GM21390 (cell line): ENCODE measurements around the gene AP4B1.
A peak's percentile ranks its signal among the peaks of the same experiment; 100 is the strongest.

ENCODE experiments used
- ATAC-seq: cut with Tn5 transposase; IDR thresholded peaks from one replicate; pipeline ENCODE4 v1.9.1; 2021; ENCODE audit not compliant: unreplicated experiment

Gene AP4B1

GRCh38 chr1:113895961-113896360 lies 8.6 kb downstream of the AP4B1 start:
- ATAC-seq: no peak

- no peak for ATAC-seq
Observed at GRCh38 chr1:113895098-113895497, 9.5 kb downstream of the AP4B1 start.

DNA sequence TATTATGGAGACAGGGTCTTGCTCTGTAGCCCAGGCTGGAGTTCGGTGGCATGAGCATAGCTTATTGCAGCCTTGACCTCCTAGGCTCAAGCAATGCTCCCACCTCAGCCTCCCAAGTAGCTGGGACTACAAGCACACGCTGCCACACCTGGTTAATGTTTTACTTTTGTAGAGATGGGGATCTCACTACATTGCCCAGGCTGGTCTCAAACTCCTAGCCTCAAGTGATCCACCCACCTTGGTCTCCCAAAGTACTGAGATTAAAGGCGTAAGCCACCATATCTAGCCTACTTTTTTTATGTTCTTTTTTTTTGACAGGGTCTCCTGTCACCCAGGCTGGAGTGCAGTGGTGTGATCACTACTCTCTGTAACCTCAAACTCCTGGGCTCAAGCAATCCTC lies 11.3 kb downstream of the AP4B1 start:
- no peak for ATAC-seq

DNA sequence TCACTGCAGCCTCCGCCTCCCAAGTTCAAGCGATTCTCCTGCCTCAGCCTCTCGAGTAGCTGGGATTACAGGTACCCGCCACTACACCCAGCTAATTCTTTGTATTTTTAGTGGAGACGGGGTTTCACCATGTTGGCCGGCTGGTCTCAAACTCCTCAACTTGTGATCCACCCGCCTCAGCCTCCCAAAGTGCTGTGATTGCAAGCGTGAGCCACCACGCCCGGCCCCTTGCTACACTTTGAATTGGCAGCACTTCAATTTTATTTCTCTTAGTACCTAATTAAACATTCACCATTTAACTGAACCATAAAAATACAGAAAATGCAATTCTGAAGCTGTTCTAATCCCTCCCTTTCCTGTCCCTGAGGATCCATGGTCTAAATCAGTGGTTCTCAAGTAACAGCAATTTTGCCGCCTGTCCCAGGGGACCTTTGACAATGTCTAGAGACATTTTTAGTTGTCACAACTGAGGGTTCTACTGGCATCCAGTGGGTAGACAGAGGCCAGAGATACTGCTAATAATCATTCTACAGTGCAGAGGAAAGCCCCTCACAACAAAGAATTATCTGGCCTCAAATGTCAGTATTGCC lies 12.9 kb downstream of the AP4B1 start:
- ATAC-seq: no peak

DNA sequence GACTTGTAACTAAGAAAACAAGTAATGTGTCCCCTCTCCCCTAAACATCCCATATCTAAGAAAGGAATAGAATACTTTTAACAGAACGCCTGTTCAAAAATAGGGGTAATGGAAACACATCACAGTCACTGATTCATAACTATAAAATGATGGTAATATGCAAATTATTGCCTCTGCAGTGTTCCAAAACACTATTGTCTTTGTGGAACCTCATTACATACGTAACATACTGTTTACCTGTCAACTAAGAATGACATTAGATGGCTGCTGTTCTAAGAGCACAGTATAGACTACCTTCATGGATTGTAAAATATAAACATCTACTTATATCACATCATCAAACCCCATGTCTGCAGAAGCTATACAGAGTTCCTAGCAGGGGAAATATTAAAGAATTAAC lies 13.8 kb downstream of the AP4B1 start:
- ATAC-seq: no peak

GRCh38 chr1:113887402-113888175 lies 17.0 kb downstream of the AP4B1 start, which contains the start of gene BCL2L15:
BCL2L15 (minus strand) TSS chr1:113887581; CDS start chr1:113887375, 206 bp downstream.
- no peak for ATAC-seq

DNA sequence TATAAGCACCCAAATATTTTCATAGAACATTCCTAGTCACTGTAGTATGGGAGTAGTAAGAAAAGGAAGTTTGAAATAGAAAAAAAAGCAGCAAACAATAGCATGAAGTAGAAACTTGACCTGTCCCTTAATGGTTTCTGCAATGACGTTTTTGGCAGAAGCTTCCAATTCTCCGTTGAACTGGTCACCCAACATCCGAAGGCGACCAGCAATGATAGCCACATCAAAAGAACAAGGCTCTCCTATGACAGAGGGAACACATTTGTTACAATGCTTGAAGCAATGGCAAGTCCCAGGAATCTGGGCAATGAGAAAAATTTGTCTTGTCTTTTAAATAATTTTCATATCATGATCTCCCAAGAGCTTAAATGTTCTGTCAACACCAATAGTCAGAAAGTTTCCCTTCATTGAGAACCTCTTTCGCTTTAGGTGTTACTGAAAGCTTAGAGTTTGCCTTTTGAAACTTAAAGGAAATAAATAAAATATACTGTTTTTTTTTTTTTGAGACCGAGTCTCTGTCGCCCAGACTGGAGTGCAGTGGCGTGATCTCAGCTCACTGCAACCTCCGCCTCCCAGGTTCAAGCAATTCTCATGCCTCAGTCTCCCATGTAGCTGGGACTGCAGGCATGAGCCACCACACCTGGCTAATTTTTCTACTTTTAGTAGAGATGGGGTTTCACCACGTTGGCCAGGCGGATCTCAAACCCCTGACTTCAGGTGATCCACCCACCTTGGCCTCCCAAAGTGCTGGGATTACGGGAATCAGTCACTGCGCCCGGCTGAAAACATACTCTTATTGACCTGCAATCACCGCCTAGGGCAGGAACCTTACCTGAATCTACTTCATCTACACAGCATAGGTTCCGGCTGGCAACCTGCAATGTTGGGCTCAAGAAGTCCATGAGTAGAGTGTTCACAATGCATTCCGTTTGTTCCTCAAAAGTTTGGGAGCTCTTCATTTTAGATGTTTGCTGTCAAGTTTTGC lies 17.9 kb downstream of the AP4B1 start:
- ATAC-seq: no peak

DNA sequence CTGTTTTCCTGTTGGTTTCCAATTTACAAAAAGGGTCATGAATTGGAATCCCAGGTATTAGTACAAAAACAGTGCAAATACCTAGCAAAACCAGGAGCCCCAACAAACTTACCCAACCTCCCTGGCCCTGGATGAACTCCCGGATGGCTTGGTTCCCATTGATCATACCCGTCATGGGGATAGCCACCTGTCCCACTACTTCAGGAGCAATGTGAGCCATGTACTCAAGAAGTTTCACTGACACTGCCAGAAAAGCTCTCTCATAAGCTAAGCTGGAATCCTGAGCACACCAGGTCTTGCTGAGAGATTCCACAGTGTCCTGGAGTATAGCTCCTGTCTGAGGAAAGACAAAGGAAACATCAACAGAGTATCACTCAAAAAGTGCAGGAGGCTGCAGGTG lies 22.9 kb downstream of the AP4B1 start:
- no peak for ATAC-seq

GRCh38 chr1:113879739-113880038 lies 24.9 kb downstream of the AP4B1 start:
- no peak for ATAC-seq

DNA sequence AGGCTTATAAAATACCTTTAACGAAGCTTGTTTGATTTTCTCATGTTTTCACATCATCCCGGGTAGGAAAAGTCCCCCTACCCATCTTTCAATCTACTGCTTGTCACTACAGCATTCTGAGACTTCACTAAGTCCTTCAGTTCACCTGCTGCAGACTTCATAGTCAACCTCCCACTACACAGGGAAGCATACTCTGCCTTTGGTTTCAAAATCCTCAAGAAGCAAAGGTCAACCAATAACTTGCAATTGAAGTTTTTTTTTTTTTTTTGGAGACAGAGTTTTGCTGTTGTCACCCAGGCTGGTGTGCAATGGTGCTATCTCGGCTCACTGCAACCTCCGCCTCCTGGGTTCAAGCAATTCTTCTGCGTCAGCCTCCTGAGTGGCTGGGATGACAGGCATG lies 28.4 kb downstream of the AP4B1 start:
- no peak for ATAC-seq

GRCh38 chr1:113875714-113876113 lies 28.9 kb downstream of the AP4B1 start:
- ATAC-seq: no peak

DNA sequence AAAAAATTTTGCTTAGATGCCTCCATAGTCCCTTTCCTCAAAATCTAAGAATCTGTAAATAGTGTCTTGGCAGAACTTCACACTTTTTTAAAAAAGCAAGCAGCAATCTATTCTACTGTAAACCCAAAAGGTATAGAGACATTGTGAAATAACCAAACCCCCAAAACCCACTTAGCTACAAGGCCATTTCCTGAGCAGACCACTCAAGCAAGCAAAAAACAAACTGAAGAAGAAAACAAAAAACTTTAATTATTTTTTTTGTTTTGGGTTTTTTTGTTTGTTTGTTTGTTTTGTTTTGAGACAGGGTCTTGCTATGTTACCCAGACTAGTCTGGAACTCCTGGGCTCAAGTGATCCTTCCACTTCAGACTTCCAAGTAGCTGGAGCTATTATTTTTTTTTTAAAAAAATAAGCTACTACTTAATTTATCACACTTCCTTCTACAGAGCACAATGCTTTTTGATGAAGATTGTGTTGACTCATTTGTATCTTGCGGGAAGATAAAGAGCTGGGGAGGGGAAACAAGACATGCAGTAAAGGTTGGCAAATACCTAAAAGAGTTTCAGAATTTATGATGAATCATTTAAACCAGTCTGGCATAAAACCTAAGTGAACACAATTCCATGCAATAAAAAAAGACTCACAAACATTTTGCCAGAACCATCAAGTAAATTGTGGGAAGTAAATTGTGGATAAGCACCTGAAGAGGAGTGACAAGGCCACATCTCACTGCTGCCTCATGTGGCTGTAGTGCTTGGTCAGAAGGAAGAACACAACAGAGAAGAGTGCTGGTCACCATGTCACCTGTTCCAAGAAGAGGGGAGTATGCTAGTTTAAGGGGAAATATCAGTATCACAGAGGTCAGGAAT lies 30.4 kb downstream of the AP4B1 start:
- peak; percentile 24 for ATAC-seq

DNA sequence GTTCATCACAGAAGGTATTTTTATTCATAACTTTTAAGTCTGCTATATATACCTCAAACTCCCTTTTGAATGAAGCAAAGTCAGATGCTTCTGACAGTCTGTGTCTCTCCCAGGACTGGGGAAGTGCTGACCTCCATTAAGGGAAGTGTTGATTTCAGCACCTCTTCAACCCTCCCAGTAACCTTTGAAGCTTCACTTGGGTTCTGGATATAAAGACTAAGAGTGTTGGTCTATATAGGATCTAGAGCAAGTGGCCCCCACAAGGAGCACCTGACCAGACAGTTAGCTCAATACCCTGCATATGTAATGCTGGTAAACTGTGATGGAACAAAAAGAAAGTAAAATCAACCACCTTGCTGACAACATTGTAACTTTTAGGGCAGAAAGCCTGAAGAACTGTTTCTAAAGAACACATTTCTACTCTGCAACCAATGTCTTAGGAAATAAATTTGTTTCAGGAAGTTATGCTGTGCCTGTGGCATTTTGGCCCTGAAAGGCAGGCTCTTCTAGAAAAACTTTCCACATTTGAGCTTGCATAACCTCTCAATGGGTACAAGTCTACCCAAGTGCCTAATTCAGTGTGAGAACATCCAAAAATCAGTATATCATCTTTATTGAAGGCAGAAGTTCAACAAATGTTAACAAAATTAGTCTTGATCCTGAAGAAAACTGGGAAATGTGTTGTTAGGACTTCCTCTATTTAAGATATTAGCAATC lies 32.2 kb downstream of the AP4B1 start:
- ATAC-seq: peak; percentile 13

DNA sequence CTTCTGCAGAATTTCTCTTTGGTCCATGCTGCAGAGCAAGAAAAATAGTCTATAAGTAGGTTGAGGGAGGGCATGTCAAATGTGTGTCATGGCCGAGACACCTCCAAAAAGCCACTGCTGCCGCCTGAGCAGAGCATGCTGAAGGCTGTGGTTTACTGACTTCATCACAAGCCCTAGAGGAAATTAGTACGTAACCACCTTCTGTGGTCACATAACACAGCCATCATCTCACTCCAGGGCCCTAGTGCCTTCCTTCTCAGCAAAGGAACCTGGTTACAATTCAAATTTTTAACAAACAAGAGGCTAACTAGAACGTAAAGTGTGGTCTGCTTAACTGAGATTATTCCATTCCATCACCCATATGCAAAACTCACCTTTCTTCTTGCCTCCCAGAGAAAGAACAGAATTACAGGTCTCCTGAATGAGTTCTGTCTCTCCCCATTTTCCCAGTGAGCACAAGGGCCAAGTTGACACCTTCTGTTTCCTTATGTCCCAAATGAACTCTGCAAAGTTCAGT lies 32.9 kb downstream of the AP4B1 start, which contains the start of gene PTPN22:
Gene PTPN22 (minus strand): TSS at position 116 of the 517 bp plus-strand sequence.
- peak; percentile 90 for ATAC-seq

DNA sequence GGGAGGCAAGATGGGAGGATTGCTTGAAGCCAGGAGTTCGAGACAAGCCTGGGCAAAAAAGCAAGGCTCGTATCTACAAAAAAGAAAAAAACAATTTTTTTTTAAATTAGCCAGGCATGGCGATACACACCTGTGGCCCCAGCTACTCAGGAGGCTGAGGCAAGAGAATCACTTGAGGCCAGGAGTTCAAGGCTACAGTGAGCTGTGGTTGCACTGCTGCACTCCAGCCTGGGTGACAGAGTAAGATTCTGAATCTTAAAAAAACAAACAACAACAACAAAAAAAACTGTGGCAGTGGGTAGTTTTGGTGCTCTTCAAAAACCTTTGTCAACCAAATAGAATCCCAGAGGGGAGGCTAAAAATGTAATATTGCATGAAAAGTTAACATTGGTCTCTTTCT lies 33.8 kb downstream of the AP4B1 start:
- ATAC-seq: no peak

DNA sequence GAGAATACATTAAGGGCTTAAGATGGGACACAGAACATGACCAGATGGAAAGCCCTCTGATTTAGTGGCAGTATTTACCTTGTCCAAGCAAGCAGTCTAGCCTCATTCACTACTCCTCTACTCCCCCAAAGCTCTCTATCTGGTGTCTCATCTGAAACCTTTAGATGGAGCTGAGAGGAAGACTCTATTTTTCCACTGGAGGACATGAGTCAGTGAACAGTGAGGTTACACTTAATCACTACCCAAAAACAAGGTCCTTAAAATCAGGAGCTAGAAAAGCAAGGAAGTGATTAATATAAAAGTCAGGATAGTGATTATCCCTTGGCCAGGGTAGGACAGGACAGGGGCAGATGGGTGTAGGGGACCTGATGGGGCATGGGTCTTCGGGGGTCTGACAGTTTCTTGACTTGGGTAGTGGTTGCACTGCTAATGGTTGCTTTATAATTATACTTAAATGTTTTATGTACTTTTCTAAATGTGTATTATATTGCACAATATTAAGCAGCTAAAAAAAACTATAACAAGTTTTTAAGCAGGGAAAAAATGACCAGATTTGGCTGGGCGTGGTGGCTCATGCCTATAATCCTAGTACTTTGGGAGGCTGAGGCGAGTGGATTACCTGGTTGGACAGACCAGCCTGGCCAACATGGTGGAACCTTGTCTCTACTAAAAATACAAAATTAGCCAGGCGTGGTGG lies 36.1 kb downstream of the AP4B1 start:
- ATAC-seq: no peak

GRCh38 chr1:113861641-113862040 lies 43.0 kb downstream of the AP4B1 start:
- ATAC-seq: no peak

GRCh38 chr1:113860891-113861290 lies 43.7 kb downstream of the AP4B1 start:
- no peak for ATAC-seq

DNA sequence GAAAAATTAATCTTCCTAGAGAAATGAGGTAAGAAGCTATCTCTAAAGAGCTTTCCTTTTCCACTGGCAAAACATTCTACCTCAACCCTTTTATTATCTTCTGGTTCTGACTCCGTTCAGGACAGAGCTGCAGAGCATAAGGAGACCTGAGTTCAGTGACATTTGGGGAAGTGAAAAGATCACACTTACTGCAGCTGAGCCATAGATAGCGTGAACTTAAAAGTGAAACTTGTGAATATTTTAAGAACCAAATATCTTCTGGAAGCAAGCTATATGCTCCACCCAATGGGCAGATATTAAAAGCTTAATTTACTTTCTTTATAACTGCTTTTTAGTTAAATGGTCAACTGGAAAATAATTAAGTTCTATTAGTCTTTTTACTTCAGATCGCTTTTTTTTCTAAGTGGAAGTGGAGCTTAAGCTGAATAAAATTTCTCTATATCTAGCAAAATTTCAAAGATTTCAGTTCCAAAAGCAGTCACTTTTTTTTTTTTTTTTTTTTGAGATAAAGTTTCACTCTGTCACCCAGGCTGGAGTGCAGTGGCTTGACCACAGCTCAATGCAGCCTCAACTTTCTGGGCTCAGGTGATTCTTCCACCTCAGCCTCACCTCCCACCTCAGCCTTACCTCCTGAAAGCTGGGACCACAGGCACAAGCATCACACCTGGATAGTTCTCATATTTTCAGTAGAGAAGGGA lies 45.0 kb downstream of the AP4B1 start:
- peak; percentile 88 for ATAC-seq
